ENCODE results near the gene PDE2A.
"Not testable (repeated sequence)": the region's sequence is repeated elsewhere in the genome, so short reads cannot be mapped to it uniquely, and the experiment has no call there.

The PDE2A gene

DNA sequence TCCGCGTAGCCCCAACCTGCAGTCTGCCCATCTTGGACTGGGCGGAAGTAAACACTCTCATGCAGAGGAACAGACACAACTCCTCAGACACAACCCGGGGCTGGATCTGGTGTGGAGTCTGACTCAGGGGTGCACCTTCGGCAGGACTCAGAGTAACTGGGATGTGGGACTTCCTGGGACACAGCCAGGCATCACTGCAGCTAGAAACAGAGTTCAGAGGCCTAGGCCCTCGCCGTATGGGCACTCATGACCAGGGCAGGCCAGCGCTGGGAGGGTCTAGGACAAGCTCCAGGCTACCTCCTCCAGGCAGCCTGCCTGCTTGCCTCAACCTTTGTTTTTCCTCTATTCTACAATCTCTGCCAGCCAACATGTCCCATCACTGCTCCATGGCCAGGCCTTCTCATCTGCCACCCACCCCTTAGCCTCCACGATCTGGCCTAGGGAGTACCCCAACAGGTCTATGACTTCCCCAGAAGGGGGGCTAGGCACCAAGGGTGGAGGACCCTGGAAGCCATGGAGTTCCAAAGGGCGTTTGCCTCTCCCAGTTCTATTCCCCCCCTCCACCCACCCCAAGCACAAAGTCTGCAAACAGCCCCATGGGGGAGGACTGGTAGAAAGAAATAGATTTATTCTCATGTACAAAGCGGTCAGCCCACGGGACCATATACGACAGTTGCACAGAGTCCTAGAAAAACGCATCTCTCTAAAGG is 98.5 kb downstream of the PDE2A start:
- no peak for DNase-seq (ENCODE audit: low read depth)

DNA sequence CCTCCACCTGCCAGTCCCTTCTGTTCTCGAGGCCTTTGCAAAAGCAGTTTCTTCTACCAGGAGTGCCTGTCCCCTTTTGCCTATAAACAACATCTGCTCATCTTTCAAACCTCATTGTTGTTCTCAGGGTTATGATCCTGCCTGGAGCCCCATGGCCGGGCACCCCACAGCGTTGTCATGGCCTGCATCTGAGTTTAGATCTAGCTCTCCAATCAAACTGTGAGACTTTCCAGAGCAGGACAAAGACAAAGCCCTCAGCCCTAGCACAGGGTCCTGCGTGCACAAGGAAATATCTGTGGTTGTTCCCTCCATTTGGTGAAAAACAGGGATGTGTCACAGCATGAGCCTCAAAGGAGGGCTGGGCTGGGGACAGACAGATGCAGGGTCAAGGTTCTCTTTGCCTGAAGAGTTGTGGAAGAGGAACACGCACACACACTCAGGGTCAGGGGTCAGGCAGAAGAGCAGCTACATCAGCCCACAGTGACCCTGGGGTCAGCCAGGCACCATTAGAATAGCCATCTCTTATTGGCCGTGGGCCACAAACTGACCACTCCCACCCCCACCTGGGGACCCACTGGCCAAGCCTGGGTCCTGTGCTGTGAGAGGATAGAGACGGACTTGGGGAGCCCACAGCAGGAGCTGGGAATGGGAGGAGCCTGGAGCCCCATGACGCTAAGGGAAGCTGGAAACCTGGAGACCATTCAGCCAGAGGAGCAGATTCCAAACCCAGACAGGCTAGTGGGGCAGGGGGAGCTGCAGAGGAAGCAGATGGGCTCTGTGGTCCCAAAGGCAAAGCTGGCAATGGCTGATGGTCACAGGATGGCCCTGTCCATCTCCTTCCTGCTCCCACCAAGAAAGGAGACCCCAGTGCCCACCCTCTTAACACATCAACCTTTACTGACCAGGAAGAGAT is 99.4 kb downstream of the PDE2A start:
- DNase-seq (ENCODE audit: low read depth), result no peak

DNA sequence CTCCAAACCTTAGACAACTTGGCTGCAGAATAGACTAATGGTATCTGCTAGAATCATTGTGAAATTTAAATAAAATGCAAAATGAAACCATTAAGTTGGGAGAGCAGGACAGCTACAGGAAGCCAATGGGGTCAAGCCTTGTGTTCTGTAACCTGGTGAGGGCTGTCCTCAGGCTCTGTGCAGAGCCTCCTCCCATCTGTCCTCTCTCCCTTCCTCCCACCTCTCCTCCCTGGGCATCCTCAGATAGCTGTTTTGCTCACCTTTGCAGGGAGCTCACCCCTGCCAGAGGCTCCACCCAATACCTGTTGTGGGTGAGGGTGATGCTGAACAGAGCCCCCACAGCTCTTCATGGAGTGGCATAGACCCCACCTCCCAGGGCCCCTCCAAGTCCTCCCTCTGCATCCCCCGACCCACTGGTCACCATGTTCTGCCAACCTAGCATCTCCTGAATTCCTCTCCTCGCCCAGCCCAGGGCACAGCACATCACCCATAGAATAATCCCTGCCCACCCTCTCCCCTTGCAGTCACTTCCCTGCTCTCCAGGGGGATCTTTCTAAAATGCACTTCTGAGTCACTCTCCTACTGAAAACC is 100.3 kb downstream of the PDE2A start:
- DNase-seq (ENCODE audit: low read depth), result no peak

DNA sequence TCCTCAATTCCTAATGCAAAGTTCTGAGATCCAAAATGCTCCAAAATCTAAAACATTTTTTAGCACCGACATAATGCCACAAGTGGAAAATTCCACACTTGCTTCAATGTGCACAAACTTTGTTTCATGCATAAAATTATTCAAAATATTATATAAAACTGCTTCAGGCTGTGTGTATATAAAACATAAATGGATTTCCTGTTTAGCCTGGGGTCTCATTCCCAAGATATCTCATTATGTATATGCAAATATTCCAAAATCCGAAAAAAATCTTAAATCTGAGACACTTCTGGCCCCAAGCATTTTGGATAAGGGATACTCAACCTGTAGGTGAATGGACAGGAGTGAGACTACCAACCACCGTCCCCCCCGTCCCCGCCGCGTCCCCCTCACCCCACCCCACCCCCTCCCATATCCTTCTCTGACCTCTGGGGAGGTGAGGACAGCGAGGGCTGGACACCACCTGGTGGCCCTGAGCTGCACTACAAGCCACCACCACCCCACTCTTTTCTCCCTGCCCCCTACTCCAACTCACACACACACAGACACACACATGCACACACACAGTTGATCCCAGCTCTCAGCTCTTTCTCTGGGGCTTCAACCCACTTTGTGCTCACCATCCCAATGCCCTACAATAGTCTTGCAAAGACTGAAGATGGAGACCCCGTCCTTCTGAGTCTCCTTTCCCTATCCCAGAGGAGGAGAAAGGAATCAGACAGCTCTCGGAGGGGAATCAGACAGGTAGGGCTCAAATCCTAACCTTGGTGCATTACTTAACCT is 101.0 kb downstream of the PDE2A start:
- no peak for DNase-seq (ENCODE audit: low read depth)

DNA sequence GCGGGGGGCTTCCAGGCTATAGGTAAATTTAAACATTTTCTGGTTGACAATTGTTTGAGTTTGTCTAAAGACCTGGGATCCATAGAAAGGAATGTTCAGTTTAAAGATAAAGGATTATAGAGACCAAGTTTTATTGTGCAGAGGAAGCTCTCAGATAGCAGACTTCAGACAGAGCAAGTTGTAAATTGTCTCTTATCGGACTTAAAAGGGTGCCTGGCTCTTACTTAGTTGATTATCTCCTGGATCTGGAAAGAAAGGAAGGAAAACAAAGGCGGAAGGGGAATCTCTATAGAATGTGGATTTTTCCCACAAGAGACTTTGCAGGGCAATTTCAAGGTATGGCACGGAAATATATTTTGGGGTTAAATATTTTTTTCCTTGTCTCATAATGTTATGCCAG is 101.7 kb downstream of the PDE2A start:
- not testable (repeated sequence) for DNase-seq (ENCODE audit: low read depth)

DNA sequence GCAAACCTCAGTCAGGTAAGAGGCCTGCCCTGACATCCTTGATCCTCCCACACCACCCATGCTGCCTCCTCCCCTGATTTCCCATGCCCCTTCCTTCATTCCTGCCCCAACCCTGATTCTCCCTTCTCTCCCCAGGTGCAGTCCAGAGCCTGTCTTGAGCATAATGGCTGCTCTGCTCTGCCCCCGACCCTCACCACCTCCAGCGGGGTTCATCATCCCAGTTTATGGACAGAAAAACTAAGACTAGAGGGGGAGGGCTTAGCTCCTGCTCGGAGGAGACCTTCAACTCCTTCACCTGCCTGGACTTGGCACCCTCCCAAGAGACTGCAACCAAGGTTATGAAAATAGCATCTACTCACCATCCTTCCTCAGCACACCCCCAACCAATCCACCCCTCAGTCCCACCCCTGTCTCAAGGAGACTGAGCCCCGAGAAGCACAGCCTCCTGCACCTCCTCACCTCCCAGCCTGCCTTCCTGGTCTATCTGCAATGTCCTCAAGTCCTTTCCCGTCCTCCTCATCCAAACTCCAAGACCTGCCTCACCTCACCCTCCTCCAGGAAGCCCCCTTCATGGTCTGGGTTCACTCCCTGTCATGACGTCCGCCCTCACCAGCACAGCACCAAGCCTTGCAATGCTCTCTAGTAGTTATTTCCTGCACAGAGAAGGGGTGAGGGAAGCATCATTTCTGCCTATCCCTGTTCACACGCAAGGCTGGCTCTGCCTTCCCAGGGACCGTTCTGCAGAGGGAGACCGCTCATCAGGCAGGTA is 103.1 kb downstream of the PDE2A start:
- no peak for DNase-seq (ENCODE audit: low read depth)

DNA sequence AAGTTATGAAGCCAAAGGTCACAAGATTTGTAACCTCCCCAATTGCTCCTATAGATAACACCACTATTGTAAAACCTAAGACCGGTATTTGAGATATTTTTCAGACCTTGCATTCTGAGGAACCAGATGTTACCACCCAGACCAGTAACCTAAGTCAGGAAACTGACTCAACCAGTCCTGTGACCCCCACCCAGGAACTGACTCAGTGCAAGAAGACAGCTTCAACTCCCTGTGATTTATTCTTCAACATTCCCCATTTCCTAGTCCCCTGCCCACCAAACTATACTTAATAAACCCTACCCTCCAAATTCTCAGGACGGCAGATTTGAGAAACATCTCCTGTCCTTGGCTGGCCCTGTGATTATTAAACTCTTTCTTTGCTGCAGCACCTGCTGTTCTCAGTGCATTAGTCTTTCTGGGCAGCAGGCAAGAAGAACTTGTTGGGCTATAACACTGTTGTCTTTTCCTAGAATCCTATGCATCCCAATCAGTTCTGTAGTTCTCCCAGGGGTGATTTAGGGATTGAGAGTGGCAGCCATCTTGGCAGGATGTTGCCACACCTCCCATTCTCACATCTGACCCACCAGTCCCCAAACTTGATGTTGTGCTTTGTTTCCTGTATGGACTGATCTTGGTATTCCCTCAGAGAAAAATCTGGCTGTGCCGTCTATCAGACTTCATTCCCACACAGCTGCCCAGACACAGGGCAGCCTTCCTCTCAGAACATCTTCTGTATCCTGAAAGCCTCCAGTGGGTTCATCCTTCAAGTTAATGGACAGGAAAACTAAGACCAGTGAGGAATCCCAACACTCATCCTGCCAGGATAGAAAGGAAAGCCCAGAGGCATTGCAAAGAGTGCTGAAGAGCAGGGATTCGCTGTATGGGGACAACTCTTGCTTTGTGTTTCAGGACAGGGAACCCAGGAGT is 104.0 kb downstream of the PDE2A start:
- no peak for DNase-seq (ENCODE audit: low read depth)

DNA sequence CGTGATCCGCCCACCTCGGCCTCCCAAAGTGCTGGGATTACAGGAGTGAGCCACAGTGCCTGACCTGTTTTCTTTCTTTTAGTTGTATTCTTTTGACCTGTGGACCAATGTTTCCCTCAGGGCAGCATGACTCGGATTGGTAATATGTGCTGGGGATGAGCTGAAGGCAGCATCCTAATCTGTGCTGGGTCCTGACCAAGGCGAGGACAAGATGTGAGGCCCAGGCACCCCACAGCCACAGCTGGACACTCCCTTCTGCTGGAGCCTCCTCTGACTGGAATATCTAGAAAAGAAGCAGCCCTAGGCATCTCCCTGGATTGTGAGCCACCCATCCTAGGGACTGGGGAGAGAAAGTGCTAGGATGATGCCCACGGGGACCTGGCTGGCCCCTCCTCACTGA is 105.4 kb downstream of the PDE2A start:
- DNase-seq (ENCODE audit: low read depth), result no peak

DNA sequence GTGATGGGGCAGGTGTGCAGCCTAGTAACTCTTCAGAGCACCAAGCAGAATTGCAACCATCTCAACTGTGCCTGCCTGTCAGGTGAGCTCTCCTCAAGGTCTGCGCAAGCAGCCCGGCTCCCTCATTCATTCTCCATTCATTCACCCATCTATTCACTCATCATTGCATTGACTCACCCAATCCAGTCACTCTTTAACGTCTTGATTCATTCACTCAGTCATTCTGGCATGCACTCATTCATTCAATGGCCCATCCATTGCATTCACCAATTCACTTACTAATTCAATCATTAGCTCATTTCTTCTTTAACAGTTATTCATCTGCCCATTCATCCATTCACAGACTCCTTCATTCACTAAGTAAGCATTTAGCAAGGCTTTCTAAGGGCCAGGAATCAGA is 111.8 kb downstream of the PDE2A start:
- no peak for DNase-seq (ENCODE audit: low read depth)

DNA sequence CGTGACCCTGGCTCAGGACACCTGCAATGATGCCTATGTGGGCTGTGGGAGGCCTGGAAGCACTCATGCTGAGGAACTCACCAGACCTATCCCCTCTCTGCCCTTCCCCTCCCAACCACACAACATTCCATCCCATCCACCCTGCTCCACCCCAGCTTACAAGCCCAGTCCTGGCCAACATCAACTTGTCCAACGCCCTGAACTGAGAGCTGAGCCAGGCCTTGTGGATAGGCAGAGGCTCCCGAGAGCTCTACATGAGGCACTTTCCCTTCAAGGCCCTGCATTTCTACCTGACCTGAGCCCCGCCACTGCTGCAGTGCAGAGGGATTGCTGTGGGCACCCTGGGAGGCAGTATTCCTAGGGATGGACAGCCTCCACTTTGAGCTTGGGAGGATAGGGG is 112.4 kb downstream of the PDE2A start:
- DNase-seq (ENCODE audit: low read depth), result no peak

DNA sequence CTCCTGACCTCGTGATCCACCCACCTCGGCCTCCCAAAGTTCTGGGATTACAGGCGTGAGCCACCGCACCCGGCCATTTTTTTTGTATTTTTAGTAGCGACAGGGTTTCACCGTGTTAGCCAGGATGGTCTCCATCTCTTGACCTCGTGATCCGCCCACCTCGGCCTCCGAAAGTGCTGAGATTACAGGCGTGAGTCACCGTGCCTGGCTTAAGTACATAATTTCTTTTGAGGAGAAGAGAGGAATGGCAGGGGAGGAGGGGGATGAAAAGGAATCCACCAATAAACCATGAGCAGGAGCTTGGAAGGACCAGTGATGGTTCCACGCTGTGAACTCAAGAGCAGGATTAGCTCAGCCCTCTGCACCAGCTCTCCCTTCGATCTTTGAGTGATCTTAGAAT is 113.4 kb downstream of the PDE2A start:
- not testable (repeated sequence) for DNase-seq (ENCODE audit: low read depth)

DNA sequence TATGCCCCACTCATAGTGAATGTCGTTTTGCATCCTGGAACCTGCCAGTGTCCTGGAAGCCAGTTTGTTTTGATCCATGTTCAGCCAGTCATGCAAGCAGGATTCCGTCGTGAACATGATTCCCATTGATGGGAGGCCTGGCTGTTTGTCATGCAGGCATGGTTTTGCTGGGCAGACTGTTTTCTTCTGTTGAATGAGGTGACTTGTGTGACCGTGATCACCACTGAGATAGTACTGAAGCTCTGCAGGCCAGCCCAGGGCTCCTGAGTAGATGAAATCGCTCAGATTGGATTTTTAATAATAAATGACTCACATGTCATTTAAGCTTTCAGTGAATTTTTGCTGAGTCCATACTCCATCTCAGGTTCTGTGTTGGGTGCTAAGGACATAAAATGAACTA is 117.8 kb downstream of the PDE2A start:
- DNase-seq (ENCODE audit: low read depth), result no peak

DNA sequence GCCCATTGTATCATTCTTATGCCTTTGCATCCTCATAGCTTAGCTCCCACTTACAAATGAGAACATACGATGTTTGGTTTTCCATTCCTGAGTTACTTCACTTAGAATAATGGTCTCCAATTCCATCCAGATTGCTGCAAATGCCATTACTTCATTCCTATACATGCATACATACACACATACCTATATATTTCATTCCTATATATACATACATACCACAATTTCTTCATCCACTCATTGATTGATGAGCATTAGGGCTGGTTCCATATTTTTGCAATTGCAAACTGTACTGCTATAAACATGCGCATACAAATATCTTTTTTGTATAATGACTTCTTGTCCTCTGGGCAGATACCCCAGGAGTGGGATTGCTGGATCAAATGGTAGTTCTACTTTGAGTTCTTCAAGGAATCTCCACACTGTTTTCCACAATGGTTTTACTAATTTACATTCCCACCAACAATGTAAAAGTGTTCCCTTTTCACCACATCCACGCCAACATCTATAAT is 119.2 kb downstream of the PDE2A start:
- DNase-seq (ENCODE audit: low read depth), result not testable (repeated sequence)

DNA sequence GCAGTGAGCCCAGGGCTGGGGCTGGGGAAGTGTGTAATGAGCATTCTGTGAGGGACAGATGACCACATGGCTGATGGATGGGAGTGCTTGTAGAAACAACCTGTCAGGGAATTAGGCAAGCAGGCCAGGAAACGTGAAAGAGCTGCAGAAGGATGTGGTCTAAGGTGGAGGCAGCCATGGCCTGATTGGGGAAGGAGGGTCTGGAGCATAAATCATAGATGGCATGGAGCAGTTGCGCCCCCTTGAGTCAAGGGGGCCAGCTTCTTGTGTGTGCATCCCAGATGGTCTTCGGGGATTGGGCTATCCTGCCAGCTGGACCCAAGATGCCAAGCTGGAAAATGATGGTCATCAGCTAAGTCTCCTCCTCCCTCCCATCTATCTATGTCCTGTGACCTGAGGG is 120.5 kb downstream of the PDE2A start:
- DNase-seq (ENCODE audit: low read depth), result no peak

DNA sequence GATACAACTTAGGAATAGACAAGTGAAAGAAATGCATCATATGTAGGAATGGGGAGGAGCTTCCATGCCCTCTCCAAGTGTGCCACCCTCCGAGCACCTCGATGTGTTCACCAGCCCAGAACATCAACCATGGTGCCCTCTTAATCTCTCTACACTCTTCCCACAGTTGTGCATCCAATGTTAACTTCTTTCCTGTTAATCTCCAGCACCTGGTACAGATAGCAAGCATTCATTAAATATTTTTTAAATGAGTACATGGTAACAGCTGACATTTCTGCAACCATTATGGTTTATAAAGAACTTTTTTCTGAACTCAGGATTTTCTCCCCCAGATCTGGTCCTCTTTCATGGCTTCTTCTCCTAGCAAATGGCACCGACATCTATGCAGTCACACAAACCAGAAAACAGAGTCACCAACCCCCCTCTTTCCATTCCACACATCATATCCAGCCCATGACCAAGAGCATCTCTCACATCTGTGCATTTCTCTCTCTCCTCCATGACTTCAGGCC is 121.8 kb downstream of the PDE2A start:
- DNase-seq (ENCODE audit: low read depth), result no peak

DNA sequence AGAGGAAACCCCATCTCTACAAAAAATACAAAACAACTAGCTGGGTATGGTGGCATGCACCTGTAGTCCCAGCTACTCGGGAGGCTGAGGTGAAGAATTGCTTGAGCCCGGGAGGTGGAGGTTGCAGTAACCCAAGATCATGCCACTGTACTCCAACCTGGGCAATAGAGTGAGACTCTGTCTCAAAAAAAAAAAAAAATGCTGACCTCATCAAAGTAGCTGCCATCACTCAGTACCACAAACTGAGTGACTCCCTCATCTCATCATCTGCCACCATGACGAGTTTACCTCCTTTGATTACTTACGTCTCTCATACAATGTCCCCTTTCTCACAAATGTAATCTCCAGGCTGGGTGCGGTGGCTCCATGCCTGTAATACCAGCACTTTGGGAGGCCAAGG is 122.7 kb downstream of the PDE2A start:
- no peak for DNase-seq (ENCODE audit: low read depth)

DNA sequence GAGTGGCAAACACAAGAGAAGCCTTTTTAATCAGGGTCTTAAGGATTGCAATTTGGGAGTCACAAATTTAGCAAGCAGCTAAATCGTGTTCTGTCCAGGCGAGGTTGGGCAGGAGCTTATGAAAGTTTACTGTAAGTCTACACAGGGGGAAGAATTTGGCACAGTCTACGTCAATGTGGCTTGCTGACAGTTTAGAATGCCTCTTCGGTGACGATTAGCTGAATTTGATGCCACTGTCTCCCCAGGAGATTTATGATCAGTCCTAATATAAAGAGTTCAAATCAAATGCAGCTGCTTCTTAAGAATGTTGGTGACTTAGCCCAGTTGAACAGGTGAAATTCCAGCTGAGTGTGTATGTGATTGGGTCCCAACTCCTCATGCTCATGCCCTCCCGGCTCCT is 125.8 kb downstream of the PDE2A start:
- DNase-seq (ENCODE audit: low read depth), result no peak

DNA sequence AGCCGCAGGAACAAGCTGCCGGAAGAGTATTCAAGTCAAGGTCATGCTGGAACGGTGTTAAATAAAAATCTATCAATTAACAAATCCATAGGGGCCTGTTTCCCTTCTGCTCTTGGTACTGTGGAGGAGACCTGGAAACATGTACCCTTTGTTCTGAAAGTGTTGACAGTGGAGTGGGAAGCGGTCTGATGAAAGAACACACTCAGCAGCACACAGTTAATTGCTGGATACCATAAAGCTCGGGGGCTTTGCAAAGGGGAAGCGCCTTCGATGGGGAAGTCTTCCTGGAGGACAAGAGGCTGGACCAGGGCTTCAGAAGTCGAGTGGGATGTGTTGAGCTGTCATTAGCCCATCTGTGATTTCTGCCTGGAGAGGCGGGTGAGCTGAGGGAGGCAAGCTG is 127.4 kb downstream of the PDE2A start:
- DNase-seq (ENCODE audit: low read depth), result no peak

DNA sequence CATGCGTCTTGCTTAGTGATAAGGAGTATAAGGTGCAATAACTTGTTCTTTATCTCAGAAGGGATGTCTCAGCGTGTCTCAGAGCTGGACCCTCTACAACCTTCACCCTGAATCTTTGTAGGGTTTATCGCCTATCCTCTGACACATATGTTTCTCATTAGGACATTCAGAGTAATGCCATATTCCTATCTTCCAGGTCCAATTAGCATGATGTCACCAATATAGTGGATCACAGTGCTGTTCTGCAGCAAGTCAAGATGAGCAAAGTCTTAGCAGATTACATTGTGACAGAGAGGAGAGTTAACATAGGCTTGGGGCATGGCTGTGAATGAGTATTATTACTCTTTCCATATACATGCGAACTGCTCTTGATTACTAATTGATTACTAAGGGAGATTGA is 129.6 kb downstream of the PDE2A start:
- no peak for DNase-seq (ENCODE audit: low read depth)
